ENCODE measurements around the gene C1orf167. TPM values are rescaled to one million over a fixed set of nuclear protein-coding genes. Genes with fewer than 3 reads are reported as not detected.

C1orf167 gene
- total and polyA plus RNA-seq, 2 of the 8 experiments (the other 6 are each of a cell fraction or from before 2014, with no cell fraction given), result 0.70 to 1.3 TPM

DNA sequence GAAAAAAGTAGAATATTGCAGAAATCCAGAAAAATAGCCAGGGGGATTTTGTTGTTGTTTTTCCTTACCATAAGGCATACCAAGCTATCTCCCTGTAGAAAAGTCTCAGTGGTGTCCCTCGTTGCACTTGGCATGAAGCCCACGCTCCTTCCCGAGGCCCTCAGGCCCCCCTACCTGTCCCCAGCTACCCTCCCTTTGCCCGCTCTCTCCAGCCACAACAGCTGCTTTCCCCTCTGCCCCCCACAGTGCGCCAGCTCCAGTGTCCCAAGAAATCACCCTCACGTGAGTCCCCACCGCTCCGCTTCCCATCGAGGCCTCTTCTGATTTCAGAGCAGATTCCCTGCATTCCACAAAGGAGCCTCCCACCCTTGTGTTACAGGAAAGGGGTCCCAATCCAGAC lies 17.7 kb upstream of the C1orf167 start (continued):
- TF ChIP-seq CHD7 (IDR thresholded peaks at IDR 0.05; ENCODE audit: insufficient replicate concordance, low read length) (no peak), SP4 (IDR thresholded peaks at IDR 0.05; ENCODE audit: low read length) (no peak), NANOG (IDR thresholded peaks at IDR 0.05; ENCODE audit: insufficient read depth, low read depth, low read length, poor library complexity, severe bottlenecking) (no peak), BACH1 (IDR thresholded peaks at IDR 0.05; ENCODE audit: low read length) (no peak), NRF1 (IDR thresholded peaks at IDR 0.05; ENCODE audit: low read depth, low read length) (no peak), RFX5 (IDR thresholded peaks at IDR 0.05; ENCODE audit: borderline replicate concordance, low read depth, low read length) (no peak), EP300 (IDR thresholded peaks at IDR 0.05; ENCODE audit: borderline replicate concordance in 1 of 2, low read depth in 2 of 2, low read length in 2 of 2) (no peak)
- TF ChIP-seq, protein P1, sequence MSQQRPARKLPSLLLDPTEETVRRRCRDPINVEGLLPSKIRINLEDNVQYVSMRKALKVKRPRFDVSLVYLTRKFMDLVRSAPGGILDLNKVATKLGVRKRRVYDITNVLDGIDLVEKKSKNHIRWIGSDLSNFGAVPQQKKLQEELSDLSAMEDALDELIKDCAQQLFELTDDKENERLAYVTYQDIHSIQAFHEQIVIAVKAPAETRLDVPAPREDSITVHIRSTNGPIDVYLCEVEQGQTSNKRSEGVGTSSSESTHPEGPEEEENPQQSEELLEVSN (IDR thresholded peaks at IDR 0.05), result no peak
